GM06990 (cell line): ENCODE data around the gene EPHB3.

ENCODE experiments used
- DNase-seq: peaks from one replicate; pipeline ENCODE4 v3.0.0-alpha.2; 2011; ENCODE audit not compliant: insufficient read length; ENCODE audit errors: extremely low read depth
- H3K27me3 ChIP-seq: replicated peaks from 2 replicates; pipeline ENCODE4 v1.6.0; 2011; ENCODE audit warnings: low read length; ENCODE audit not compliant: control insufficient read depth, insufficient read depth
- H3K36me3 ChIP-seq: 2 replicates; pipeline ENCODE4 v1.5.1; 2011; ENCODE audit warnings: low read length; ENCODE audit not compliant: control insufficient read depth, insufficient read depth
- H3K4me3 ChIP-seq: replicated peaks from 2 replicates; pipeline ENCODE4 v1.5.1; 2011; ENCODE audit warnings: low read depth, mild to moderate bottlenecking, control low read depth, low read length
- TF ChIP-seq, protein P1 (sequence below): IDR thresholded peaks from 2 replicates; pipeline ENCODE4 v1.5.1; 2011; ENCODE audit warnings: low read length, control low read depth, mild to moderate bottlenecking, inconsistent platforms; ENCODE audit not compliant: insufficient read depth, poor library complexity, severe bottlenecking

Gene EPHB3

DNA sequence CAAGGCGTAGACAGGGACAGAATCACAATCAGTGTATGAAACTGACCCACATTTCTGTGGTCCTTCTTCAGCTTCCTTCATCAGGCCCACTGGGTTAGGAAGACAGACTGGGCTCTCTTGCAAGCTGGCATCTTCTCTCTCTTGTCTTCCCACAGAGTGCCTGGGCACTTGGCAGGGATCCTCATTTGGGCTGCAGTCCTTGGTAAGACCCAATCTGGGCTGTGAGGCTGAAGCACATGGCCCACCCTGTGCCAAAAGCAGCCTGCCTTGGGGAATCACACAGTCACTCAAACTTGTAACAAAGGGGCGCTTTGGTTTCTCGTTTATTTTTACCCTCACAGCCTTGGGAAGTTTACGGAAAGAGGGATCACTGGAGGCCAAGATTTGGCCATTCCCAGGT lies 8.2 kb upstream of the EPHB3 start:
- Histone ChIP-seq H3K27me3 (no peaks in the 10 kb centered on the region; the same call in none of the 2 replicates), H3K36me3 (no peaks in the 10 kb centered on the region), H3K4me3 (no peak overlapping the region)
- TF ChIP-seq, protein P1, sequence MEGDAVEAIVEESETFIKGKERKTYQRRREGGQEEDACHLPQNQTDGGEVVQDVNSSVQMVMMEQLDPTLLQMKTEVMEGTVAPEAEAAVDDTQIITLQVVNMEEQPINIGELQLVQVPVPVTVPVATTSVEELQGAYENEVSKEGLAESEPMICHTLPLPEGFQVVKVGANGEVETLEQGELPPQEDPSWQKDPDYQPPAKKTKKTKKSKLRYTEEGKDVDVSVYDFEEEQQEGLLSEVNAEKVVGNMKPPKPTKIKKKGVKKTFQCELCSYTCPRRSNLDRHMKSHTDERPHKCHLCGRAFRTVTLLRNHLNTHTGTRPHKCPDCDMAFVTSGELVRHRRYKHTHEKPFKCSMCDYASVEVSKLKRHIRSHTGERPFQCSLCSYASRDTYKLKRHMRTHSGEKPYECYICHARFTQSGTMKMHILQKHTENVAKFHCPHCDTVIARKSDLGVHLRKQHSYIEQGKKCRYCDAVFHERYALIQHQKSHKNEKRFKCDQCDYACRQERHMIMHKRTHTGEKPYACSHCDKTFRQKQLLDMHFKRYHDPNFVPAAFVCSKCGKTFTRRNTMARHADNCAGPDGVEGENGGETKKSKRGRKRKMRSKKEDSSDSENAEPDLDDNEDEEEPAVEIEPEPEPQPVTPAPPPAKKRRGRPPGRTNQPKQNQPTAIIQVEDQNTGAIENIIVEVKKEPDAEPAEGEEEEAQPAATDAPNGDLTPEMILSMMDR, result no peak
- DNase-seq, result no peak

DNA sequence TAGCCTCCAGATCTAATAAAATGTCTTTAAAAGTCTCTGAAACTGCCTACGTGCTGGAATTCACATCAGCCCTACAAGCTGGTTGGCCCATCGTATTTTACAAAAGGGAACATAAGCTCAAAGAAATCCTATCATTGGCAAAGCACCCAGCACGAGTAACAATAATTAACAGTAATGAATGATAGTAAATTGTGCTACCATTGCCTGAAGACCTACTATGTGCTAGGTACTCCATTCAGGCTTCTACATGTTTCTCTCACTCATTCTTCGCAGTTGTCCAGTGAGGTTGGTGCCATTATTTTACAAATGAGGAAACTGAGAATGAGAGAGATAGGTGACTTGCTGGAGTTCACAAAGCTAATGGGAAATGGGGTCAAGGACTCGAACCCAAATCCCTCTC lies 7.1 kb upstream of the EPHB3 start:
- DNase-seq, result no peak
- TF ChIP-seq, protein P1, result no peak
- H3K27me3 ChIP-seq, result no peaks in the 10 kb centered on the region; the same call in none of the 2 replicates
- no peak overlapping the region for H3K4me3 ChIP-seq
- H3K36me3 ChIP-seq, result no peaks in the 10 kb centered on the region

DNA sequence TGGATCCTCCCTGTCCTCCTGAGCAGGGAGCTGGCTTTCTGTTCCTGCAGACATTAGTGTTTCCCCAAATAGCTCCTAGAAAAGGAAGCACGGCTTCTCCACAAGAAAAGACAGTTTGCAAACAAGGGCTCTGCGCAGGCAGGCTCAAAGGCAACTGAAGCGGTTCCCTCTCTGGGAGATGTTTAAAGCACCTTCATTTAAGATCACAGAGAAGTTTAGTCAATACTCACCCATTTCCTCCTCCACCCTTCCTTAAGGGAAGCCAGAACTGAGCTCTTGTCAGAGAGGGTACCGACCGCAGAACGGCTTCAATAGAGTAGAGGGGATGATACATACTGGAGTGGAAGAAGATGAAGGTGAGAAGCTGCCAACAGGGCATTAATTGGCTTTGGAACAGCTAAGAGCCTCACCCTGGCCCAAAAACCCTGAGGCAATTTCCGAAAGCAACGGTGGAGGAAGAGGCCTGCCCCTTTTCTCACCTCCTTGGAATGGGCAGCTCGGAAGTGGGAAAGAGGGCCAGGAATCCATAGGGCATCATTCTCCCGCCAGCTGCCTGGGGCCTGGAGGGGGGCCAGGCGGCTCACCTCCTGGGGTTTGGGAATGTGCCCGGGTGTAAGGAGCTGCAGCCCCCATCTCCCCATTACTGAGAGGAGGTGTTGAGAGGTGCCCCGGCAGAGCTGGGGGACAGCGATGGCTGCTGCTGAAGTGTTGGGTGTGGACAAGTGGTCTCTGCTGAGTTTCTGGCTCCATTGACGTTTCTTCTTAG lies 4.8 kb upstream of the EPHB3 start:
- TF ChIP-seq, protein P1, result no peak
- Histone ChIP-seq H3K27me3 (peaks cover 1% of the 10 kb centered on the region), H3K4me3 (no peak overlapping the region), H3K36me3 (no peaks in the 10 kb centered on the region)
- no peak for DNase-seq

DNA sequence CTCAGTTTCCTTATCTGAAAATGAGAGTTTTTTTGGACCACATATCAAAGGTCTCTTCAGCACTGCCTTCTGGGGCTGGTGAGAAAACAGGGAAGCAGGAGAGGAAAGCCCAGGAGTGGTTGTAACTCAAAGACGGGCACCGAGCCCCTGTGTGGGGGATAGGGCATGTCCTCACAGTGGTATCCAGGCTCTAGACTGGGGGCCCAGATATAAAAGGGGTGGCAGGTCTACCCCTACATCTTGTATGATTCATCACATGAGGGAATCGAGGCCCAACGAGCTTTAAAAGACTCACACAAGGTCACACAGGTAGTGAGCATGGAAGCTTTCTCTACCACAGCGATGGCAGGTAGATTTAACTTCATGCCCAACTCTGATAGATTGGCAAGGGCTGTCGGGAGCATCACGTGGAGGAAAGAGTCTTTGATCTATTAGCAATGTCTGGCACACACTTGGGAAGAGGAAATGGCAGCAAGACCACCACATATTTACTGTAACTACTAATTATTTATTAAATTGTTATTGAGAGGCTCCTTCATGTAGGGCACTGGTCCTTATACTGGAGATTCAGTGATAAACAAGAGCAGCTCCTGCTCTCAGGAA lies 4.1 kb upstream of the EPHB3 start:
- Histone ChIP-seq H3K4me3 (no peak overlapping the region), H3K27me3 (peaks cover 1% of the 10 kb centered on the region), H3K36me3 (no peaks in the 10 kb centered on the region)
- no peak for DNase-seq
- TF ChIP-seq, protein P1, result no peak

DNA sequence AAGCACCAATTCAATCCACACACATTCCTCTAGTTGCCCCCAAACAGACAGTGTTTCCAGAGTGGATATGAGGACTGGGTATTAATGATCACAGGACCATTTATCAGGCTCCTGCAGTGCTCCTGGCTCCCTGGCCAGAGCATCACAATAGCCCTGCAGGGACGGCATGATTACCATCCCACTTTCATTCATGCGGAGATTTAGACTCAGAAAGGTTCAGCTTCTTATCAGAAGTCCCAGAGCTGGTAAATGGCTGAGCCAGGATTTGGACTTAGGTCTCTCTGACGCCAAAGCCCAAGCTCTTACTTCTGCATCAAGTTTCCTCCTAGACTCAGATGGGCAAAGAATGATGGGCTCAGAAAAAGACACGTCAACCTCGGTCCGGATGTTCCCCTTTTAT lies 2.9 kb upstream of the EPHB3 start:
- H3K36me3 ChIP-seq, result no peaks in the 10 kb centered on the region
- TF ChIP-seq, protein P1, result no peak
- H3K4me3 ChIP-seq, result no peak overlapping the region
- DNase-seq, result no peak
- peaks cover 3% of the 10 kb centered on the region for H3K27me3 ChIP-seq

DNA sequence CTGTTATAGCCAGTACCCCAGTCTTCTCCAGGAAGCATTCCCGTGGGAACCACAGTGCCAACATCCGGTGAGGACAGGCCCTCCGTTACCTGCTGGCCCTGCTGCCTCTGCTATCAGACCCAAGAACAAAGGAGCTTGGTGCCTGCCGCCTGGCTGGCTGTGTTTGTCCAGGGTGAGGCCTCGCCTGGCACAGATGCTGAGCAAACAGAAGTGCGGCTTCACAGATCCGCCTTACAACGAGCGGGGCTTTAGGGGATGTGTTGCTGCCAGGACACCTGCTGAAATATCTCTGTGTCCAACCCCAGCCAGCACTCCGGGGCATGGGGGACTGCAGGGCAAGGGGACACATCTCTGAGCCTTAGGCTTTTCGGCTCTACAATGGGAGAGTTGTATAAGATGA lies 2.2 kb upstream of the EPHB3 start:
- TF ChIP-seq, protein P1, result no peak
- Histone ChIP-seq H3K4me3 (no peak overlapping the region), H3K27me3 (peaks cover 3% of the 10 kb centered on the region), H3K36me3 (no peaks in the 10 kb centered on the region)
- no peak for DNase-seq
